HL-60/S4 treated with retinoic acid at 250 ng/mL for 4 days and 3 days (cell line): ENCODE results near the gene CCL5.

Source experiments
- in situ Hi-C: fragments of 300-500 bp; cut with MboI; formaldehyde crosslinking; loops from 2 replicates; pipeline ENCODE4 v1.7.0; 2022; ENCODE audit warnings: low sequenced_read_pairs

CCL5 gene

GRCh38 chr17:35868737-35869136 is 11.4 kb downstream of the CCL5 start, which contains the start of gene HEATR9:
Gene HEATR9 (minus strand): TSS chr17:35868891. CDS start chr17:35868742, 149 bp downstream.
- in situ Hi-C loops: no loop called here

DNA sequence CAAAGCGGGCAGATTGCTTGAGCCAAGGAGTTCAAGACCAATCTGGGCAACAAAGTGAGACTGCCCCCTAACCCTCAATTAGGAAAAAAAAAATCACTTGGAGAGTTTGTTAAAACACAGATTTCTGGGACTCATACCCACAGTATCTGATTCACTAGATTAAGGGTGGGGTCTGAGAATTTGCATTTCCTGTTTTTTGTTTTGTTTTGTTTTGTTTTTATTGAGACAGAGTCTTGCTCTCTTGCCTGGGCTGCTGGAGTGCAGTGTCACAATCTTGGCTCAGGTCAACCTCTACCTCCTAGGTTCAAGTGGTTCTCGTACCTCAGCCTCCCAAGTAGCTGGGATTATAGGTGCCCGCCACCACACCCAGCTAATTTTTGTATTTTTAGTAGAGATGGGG is 12.6 kb downstream of the CCL5 start:
- in situ Hi-C loops: no loop called here

DNA sequence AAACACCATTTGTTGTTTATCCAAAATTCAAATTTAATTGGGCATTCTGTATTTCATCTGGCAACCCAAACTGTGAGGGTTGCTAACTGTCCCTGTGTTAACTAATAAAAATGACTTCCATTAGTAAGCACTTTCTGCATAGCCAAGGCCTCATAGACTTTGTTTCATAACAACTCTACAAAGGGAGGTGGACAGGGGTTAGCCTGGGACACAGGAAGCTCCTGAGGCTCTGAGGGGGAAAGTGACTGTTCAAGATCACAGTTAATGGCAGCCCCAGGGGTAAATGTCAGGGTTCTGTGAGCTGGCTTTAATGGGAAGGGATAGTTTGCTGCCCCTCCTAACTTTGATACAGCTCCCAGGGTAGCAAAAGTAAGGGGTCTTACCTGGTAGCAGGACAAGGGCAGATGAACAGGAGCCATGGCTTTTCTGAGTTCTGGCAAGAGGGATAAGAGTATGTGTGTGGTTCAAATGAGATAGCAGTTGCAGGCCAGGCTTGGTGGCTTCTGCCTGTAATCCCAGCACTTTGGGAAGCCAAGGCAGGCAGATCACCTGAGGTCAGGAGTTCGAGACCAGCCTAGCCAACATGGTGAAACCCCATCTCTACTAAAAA is 13.7 kb downstream of the CCL5 start:
- in situ Hi-C loops: no loop called here

DNA sequence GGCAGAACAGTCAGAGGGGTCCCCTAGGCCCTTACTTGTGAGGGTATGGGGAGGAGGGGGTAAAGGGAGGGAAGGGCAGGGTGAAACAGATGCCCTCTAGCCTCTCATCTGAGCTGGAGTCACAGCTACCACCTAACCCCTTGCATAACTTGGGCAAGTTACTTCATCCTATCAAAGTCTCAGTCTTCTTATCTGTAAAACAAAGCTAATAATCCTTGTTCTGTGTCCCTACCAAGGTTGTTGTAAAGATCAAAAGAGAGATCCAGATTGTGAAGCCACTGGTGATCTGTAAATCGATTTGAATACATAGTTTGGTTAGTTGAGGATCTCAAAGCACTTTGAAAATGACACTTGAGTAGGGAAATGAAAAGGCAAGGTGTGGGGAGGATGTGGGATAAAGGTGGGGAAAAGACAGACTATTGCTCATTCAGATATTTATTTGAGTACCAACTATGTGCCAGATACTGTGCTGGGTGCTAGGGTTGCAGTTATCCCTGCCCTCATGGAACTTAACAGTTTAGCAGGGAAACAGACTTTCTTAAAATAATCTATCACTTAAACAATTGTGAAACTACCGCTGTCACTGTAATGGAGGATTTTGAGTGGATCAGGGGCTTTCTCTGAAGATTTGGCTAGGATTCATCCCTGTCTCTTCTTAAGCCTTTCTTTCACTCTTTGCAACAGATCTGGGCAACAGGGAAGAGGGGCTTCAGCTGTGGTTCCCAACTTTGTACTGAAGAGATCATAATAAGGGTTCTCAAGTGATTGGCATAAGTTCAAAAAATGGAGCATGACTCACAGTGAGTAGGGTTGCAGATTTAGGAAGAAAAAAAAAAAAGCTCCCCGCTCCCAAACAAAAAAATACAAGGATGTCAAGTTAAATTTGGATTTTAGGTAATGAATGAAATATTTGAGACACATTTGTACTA is 14.5 kb downstream of the CCL5 start:
- in situ Hi-C loops: no loop called here

GRCh38 chr17:35864853-35865252 is 15.3 kb downstream of the CCL5 start:
- in situ Hi-C loops: no loop called here

DNA sequence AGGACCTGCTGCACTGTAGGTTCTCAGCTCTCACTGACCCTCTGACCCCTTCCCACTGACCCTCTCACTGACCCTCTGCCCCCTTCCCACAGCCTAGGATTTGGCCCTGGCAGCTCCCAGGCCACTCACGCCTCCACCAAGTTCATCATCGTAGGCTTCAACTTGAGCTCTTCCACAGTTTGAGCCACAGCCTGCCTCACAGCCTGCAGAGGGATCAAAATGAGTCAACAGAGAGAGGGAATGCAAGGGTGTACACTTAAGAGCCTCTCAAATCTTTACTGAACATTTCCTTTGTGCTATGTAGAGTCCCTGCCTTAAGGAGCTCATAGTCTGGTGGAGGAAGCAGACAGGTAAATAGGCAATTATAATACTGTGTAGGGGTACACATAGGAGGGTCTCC is 23.6 kb downstream of the CCL5 start:
- in situ Hi-C loops: loop anchor here (10.0 kb wide), 1 partner anchor 88 kb away; the partner anchor contains the start of gene LYZL6

DNA sequence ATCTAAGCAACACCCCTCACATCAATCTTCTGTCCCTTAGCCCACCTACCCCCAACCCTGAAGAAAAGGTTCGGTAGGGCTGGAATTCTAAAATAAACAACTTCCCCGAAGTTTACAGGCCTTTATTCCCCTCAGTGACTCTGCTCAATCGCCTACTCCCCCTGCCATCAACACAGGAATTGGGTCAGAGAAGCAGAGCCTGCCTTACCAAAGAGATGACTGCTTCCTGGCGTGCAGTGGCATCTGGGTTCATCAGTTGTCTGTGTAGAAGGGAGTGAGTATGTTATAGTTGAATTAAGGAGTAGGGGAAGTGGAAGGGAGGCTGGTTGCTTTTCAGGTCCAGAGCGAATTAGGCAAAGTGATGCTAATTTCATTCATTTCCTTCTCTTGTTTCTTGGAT is 24.2 kb downstream of the CCL5 start:
- in situ Hi-C loops: loop anchor here (10.0 kb wide), 1 partner anchor 89 kb away; the partner anchor contains the start of gene LYZL6

DNA sequence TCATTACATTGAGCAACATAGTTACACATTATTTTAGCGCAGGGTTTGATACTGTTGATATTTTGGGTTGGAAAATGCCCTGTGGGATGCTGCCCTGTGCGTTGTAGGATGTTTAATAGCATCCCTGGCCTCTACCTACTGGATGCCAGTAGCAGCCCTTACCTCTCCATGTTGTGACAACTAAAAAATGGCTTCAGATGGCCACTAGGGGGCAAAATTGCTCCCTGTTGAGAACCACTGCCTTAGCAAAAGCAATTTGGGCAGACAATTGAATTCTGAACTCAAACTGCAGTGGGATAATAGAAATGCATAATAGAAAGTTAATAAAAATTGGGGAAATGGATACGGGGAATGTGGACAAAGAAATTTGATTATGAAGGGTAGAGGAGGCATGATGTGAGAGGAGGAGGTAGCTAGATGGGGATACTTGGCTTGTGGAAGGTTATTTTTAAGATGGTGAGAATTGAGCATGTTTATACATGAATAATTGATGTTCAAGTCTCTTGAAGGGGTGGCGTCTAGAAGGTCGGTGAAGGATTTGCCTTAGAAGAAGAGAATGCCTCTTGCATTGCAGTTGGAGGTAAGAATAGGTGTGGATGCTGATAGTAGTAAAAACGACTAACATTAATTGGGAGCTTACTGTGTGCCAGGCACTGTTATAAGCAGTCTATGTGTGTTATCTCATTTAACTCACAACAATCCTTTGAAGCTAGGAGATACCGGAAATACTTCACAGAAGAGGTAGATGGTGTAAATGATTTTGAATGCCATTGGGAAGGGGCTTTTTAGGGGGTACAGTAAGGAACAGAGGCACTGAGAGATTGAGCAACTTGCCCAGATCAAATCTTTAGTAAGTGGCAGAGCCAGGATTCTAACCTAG is 30.5 kb downstream of the CCL5 start:
- in situ Hi-C loops: loop anchor here (10.0 kb wide), 1 partner anchor 95 kb away; the partner anchor contains the start of gene LYZL6

DNA sequence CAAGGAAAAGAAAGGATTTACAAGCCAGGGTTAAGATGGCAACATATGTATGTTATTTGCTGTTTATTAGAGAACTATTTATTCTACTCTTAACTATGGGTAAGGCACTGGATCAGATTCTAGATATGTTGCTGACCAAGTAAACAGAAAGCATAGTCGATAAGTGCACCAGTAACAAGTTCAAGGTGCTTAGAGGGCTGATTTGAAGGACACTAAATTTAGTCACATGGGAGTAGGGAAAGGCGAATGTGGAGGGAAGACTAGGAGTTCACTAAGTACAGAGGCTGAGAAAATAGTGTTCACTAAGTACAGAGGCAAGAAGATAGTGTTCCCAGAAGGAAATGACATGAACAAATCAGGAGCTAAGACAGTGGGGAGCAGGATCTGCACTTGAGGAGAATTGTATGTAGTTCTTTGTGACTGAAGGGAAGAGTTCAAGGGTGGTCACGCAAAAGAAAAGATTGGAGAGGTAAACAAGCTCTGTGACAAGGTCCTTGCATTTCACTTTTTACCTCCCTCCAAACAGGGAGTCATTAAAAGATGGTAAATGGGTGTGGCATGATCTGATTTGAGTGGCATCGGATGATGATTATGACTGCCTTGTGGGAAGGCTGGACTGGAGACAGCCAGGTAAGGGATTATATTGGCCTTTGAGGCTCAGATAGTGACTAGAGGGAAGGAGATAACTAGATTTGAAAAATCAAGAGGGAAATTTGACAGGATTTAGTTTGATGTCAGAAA is 32.4 kb downstream of the CCL5 start:
- in situ Hi-C loops: no loop called here

DNA sequence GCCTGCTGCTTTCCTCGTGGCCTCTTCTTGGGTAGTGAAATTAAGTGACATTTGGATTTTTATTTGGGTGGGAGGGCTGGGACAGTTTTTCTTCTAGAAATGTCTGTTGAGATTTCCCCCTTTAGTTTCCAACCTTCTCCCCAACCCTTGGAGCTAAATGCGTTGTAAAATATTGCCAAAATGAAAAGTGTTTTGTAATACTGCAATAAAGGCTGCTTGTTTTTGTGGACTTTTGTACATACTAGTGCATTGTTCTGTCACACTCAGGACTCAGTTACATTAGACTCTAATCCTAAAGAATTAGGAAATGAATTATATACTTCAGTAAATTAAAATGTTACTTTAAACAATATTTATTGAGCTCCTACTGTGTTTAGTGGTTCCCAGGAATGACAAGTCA is 33.2 kb downstream of the CCL5 start:
- in situ Hi-C loops: no loop called here

GRCh38 chr17:35846055-35846809 is 33.9 kb downstream of the CCL5 start:
- in situ Hi-C loops: no loop called here

GRCh38 chr17:35844547-35844946 is 35.6 kb downstream of the CCL5 start:
- in situ Hi-C loops: no loop called here

GRCh38 chr17:35843698-35844097 is 36.5 kb downstream of the CCL5 start:
- in situ Hi-C loops: no loop called here

DNA sequence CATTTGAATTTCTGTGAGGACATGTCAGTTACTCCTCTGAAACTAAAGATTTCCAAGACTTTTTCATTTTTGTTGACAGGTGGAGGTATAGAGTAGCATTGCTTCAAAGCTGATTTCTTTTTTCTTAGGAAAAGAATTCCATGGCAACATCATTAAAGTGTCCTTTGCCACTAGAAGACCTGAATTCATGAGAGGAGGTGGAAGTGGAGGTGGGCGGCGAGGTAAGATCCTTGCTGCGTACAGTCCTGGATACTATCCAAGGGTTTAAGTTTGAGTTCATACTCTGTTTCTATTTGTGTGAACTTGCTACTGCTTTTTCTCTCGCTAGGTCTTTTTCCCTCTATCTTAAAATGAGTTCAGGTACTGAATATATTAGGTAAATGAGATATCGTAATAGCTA is 37.9 kb downstream of the CCL5 start:
- in situ Hi-C loops: no loop called here

- in situ Hi-C loops: no loop called here
Measured at GRCh38 chr17:35841505-35841904, 38.7 kb downstream of the CCL5 start.

DNA sequence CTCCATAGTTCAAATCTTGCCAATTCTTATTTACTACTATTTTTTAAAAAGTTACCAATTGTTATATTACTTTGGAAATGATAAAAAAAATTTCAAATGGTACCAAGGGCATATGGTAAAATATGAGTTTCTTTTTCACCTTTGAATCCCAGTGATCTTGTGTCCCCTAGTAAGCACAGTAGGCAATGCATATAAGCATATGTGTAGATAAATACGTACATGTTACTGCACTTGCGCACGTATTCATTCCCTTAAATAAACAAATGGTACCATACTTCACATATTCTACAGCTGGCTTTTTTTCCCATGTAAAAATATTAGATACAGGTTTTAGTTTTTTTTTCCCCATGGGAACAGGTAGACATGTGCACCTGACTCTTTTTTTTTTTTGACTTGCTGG is 39.1 kb downstream of the CCL5 start:
- in situ Hi-C loops: no loop called here

- in situ Hi-C loops: no loop called here
Measured at GRCh38 chr17:35825206-35825605, 55.0 kb downstream of the CCL5 start.
